HG03342 (cell line): ENCODE results near the gene TAF15.

Source experiments
- ATAC-seq: cut with Tn5 transposase; IDR thresholded peaks from one replicate; pipeline ENCODE4 v1.9.1; 2021; ENCODE audit warnings: mild to moderate bottlenecking, moderate library complexity; ENCODE audit not compliant: unreplicated experiment

The TAF15 gene

DNA sequence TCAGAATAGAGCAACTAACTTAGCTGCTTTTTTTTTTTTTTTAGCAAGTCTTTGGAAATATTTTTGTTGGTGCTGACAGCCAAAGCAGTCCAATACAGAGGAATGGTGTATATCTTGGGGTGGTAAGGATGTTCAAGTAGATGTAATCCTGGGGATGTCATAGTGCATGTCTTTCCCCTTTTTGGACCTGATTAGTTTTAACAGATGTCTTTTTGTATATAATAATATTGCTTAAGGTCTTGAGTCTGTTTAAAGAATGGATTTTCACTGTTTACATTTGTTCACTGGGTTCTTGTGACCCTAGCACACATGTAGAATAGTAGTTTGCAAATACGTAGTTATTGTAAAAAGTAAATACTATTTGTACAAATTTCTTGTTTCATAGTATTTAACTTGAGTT lies 7.9 kb downstream of the TAF15 start:
- ATAC-seq: no peak

DNA sequence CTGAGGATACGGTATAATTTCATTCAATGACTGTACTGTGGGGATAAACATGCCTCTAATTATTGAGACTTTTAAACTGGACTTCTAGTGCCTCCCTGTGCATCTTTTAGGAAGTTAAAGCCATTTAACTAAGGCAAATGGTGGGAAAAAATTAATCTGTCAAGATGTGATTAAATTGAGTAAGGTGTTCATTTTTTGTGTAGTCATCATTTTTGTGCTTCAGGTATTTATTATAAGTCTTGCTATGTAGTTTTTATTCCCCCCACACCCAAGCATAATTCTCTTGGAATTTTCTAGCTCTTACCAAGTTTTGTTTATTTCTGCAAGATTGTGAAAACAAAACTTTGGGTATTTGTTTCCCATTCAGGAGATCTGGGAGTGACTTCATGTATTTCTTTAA lies 10.2 kb downstream of the TAF15 start:
- ATAC-seq: no peak

DNA sequence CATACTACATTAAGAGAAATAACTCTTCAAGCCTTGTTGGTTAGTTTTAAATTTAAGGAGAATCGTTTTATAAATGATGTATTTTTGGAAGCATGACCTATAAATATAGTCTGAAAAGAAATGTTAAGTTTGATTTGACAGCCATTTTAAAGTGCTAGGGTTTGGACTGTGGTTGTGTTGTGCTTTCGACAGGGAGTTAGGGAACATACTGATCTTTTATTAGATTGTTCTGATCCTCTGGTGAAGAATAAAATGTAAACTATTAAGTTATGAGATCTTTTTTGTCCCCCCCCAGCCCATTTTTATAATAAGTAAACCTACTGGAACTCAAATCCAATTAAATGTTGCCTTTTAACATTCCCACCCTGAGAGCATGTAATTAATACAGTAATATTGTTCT lies 12.0 kb downstream of the TAF15 start:
- ATAC-seq: no peak

DNA sequence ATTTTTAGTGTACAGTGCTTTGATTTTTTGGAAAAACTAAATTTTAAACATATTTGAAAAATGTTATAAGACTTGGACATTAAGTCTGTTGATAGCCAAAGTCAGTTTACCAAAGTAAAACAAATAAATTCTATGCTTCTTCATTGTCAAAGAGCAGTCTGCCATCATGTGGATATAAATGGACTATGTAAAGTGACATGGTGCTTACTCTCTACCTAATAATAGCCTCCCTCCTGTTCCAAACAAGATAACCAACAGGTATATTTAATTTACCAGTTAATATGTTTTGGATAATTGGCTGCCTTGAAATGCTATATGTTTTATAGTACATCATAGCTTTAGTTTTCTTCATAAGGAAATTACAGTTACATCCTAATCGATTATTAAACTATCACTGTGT lies 15.9 kb downstream of the TAF15 start:
- no peak for ATAC-seq

DNA sequence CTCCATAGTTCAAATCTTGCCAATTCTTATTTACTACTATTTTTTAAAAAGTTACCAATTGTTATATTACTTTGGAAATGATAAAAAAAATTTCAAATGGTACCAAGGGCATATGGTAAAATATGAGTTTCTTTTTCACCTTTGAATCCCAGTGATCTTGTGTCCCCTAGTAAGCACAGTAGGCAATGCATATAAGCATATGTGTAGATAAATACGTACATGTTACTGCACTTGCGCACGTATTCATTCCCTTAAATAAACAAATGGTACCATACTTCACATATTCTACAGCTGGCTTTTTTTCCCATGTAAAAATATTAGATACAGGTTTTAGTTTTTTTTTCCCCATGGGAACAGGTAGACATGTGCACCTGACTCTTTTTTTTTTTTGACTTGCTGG lies 31.8 kb downstream of the TAF15 start:
- ATAC-seq: no peak

DNA sequence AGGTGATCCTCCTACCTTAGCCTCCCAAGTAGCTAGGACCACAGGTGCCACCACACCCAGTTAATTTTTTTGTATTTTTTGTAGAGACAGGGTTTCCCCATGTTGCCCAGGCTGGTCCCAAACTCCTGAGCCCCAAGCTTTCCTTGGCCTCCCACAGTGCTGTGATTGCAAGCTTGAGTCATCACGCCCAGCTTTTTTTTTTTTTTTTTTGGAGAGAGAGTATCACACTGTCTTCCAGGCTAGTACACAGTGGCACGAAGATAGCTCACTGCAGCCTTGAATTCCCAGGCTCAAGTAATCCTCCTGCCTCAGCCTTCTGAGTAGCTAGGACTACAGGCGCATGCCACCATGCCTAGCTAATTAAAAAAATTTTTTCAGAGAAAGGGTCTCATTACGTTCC lies 32.2 kb downstream of the TAF15 start:
- no peak for ATAC-seq

DNA sequence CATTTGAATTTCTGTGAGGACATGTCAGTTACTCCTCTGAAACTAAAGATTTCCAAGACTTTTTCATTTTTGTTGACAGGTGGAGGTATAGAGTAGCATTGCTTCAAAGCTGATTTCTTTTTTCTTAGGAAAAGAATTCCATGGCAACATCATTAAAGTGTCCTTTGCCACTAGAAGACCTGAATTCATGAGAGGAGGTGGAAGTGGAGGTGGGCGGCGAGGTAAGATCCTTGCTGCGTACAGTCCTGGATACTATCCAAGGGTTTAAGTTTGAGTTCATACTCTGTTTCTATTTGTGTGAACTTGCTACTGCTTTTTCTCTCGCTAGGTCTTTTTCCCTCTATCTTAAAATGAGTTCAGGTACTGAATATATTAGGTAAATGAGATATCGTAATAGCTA lies 33.0 kb downstream of the TAF15 start:
- ATAC-seq: no peak

DNA sequence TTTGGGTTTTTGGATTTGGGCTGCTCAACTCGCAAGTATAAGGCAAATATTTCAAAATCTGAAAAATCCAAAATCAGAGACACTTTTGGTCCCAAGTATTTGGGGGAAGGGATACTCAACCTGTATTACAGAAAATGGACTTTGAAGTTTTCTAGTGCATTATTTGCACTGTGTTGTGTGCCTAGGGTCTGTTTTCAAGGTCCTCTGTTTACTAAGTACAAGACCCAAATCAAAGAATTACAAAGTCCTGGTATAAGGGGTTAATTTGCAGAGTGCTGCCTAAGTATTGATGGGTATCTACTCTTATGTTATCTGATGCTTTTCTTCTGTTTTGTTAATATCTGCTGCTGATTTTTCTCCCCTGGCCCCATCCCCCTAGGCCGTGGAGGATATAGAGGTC lies 34.4 kb downstream of the TAF15 start:
- ATAC-seq: no peak

DNA sequence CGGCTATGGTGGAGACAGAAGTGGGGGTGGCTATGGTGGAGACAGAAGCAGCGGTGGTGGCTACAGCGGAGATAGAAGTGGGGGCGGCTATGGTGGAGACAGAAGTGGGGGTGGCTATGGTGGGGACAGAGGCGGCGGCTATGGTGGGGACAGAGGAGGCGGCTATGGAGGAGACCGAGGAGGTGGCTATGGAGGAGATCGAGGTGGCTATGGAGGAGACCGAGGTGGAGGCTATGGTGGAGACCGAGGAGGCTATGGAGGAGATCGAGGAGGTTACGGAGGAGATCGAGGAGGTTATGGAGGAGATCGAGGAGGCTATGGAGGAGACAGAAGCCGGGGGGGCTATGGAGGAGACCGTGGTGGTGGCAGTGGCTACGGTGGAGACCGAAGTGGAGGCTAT lies 35.3 kb downstream of the TAF15 start:
- ATAC-seq: no peak

DNA sequence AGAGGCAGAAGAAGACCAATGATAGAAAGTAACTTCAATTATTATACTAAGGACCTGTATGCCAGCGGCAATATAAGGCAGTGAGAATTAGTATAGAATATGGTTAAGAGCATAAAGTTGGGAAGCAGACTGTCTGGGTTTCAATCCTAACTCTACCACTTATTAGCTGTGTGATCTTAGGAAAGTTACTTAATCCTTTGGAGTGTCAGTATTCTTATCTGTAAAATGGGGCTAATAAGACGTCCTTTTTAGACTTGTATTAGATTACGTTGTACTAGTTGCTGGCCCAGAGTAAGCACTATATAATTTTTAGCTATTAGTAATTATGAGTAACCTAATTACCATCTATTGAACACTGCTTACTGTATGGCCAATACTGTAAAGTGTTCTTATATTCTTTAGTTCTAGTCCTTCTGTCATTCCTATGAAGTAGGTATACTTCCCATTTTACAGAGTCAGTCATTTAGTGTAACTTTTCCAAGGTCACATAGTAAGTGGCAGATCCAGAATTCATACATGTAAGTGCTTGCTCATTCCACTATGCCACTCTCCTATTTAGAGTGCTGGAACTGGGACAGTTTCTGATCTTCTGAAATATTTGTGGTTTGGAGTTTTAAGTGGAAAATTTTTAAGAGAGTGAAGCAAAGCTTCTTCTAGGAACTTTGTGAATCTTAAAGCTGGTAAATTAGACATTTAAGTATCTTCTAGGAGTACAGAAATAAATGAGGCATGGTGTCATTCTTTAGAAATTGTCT lies 36.9 kb downstream of the TAF15 start:
- no peak for ATAC-seq

DNA sequence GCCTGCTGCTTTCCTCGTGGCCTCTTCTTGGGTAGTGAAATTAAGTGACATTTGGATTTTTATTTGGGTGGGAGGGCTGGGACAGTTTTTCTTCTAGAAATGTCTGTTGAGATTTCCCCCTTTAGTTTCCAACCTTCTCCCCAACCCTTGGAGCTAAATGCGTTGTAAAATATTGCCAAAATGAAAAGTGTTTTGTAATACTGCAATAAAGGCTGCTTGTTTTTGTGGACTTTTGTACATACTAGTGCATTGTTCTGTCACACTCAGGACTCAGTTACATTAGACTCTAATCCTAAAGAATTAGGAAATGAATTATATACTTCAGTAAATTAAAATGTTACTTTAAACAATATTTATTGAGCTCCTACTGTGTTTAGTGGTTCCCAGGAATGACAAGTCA lies 37.7 kb downstream of the TAF15 start:
- no peak for ATAC-seq

DNA sequence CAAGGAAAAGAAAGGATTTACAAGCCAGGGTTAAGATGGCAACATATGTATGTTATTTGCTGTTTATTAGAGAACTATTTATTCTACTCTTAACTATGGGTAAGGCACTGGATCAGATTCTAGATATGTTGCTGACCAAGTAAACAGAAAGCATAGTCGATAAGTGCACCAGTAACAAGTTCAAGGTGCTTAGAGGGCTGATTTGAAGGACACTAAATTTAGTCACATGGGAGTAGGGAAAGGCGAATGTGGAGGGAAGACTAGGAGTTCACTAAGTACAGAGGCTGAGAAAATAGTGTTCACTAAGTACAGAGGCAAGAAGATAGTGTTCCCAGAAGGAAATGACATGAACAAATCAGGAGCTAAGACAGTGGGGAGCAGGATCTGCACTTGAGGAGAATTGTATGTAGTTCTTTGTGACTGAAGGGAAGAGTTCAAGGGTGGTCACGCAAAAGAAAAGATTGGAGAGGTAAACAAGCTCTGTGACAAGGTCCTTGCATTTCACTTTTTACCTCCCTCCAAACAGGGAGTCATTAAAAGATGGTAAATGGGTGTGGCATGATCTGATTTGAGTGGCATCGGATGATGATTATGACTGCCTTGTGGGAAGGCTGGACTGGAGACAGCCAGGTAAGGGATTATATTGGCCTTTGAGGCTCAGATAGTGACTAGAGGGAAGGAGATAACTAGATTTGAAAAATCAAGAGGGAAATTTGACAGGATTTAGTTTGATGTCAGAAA lies 38.5 kb downstream of the TAF15 start:
- no peak for ATAC-seq

DNA sequence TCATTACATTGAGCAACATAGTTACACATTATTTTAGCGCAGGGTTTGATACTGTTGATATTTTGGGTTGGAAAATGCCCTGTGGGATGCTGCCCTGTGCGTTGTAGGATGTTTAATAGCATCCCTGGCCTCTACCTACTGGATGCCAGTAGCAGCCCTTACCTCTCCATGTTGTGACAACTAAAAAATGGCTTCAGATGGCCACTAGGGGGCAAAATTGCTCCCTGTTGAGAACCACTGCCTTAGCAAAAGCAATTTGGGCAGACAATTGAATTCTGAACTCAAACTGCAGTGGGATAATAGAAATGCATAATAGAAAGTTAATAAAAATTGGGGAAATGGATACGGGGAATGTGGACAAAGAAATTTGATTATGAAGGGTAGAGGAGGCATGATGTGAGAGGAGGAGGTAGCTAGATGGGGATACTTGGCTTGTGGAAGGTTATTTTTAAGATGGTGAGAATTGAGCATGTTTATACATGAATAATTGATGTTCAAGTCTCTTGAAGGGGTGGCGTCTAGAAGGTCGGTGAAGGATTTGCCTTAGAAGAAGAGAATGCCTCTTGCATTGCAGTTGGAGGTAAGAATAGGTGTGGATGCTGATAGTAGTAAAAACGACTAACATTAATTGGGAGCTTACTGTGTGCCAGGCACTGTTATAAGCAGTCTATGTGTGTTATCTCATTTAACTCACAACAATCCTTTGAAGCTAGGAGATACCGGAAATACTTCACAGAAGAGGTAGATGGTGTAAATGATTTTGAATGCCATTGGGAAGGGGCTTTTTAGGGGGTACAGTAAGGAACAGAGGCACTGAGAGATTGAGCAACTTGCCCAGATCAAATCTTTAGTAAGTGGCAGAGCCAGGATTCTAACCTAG lies 40.4 kb downstream of the TAF15 start:
- ATAC-seq: no peak

DNA sequence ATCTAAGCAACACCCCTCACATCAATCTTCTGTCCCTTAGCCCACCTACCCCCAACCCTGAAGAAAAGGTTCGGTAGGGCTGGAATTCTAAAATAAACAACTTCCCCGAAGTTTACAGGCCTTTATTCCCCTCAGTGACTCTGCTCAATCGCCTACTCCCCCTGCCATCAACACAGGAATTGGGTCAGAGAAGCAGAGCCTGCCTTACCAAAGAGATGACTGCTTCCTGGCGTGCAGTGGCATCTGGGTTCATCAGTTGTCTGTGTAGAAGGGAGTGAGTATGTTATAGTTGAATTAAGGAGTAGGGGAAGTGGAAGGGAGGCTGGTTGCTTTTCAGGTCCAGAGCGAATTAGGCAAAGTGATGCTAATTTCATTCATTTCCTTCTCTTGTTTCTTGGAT lies 46.7 kb downstream of the TAF15 start:
- no peak for ATAC-seq

DNA sequence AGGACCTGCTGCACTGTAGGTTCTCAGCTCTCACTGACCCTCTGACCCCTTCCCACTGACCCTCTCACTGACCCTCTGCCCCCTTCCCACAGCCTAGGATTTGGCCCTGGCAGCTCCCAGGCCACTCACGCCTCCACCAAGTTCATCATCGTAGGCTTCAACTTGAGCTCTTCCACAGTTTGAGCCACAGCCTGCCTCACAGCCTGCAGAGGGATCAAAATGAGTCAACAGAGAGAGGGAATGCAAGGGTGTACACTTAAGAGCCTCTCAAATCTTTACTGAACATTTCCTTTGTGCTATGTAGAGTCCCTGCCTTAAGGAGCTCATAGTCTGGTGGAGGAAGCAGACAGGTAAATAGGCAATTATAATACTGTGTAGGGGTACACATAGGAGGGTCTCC lies 47.3 kb downstream of the TAF15 start:
- ATAC-seq: no peak

DNA sequence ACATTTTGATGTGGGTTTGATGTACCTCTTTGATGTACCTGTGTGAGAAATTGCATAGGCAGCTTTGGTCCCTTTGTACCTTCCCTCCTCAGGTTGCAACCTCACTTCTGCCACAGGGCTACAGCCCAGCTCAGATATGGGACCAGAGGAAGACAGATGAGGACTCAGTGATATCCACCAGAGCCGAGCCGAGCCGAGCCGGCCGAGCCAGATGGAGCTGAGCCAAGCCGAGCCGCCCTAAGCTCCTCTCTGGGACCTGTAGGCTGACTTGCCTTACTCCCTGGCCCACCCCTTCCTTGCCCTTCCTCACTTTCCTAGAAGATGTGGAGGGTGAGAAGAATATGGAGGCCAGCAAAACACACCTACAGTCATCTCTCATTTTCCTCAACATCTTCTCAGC lies 55.6 kb downstream of the TAF15 start:
- no peak for ATAC-seq

DNA sequence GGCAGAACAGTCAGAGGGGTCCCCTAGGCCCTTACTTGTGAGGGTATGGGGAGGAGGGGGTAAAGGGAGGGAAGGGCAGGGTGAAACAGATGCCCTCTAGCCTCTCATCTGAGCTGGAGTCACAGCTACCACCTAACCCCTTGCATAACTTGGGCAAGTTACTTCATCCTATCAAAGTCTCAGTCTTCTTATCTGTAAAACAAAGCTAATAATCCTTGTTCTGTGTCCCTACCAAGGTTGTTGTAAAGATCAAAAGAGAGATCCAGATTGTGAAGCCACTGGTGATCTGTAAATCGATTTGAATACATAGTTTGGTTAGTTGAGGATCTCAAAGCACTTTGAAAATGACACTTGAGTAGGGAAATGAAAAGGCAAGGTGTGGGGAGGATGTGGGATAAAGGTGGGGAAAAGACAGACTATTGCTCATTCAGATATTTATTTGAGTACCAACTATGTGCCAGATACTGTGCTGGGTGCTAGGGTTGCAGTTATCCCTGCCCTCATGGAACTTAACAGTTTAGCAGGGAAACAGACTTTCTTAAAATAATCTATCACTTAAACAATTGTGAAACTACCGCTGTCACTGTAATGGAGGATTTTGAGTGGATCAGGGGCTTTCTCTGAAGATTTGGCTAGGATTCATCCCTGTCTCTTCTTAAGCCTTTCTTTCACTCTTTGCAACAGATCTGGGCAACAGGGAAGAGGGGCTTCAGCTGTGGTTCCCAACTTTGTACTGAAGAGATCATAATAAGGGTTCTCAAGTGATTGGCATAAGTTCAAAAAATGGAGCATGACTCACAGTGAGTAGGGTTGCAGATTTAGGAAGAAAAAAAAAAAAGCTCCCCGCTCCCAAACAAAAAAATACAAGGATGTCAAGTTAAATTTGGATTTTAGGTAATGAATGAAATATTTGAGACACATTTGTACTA lies 56.4 kb downstream of the TAF15 start:
- no peak for ATAC-seq

DNA sequence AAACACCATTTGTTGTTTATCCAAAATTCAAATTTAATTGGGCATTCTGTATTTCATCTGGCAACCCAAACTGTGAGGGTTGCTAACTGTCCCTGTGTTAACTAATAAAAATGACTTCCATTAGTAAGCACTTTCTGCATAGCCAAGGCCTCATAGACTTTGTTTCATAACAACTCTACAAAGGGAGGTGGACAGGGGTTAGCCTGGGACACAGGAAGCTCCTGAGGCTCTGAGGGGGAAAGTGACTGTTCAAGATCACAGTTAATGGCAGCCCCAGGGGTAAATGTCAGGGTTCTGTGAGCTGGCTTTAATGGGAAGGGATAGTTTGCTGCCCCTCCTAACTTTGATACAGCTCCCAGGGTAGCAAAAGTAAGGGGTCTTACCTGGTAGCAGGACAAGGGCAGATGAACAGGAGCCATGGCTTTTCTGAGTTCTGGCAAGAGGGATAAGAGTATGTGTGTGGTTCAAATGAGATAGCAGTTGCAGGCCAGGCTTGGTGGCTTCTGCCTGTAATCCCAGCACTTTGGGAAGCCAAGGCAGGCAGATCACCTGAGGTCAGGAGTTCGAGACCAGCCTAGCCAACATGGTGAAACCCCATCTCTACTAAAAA lies 57.2 kb downstream of the TAF15 start:
- no peak for ATAC-seq

DNA sequence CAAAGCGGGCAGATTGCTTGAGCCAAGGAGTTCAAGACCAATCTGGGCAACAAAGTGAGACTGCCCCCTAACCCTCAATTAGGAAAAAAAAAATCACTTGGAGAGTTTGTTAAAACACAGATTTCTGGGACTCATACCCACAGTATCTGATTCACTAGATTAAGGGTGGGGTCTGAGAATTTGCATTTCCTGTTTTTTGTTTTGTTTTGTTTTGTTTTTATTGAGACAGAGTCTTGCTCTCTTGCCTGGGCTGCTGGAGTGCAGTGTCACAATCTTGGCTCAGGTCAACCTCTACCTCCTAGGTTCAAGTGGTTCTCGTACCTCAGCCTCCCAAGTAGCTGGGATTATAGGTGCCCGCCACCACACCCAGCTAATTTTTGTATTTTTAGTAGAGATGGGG lies 58.3 kb downstream of the TAF15 start:
- no peak for ATAC-seq

DNA sequence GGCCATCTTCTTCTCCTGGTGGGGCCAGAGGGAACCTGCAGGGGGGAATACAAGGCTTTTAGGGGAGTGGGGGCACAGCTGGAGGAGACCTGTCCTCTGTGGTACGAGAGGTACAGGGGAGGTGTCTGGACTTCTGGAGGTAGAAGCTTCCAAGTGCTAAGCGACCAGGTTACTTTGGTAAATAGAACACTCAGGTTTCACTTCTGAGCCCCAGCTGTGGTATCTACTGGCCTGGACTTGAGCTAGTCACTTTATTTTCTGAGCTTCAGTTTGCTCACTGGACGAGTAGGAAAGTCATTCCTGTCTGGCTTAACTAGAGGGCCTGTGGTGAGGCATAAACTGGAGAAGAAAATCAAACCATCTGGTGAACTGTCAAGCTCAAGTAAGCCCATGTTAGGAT lies 59.5 kb downstream of the TAF15 start, which contains the start of gene HEATR9:
TSS of gene HEATR9 (minus strand) at position 155 of the 400 bp plus-strand sequence. CDS start at position 6, 149 bp downstream.
- no peak for ATAC-seq
